Osteocyte (in vitro differentiated cells): ENCODE measurements around the gene C10orf71. TPM values are rescaled to one million over a fixed set of nuclear protein-coding genes. Genes with fewer than 3 reads are reported as not detected.

Experiments used
- DNase-seq: peaks from one replicate; pipeline ENCODE4 v3.0.0; 2021; ENCODE audit warnings: mixed read lengths; ENCODE audit not compliant: unreplicated experiment; ENCODE audit errors: extremely low spot score
- H3K27ac Mint-ChIP-seq: one replicate; pipeline ENCODE4 v1.8.0; 2021; ENCODE audit warnings: mild to moderate bottlenecking, mixed read lengths; ENCODE audit not compliant: unreplicated experiment
- H3K27me3 Mint-ChIP-seq: one replicate; pipeline ENCODE4 v1.8.0; 2021; ENCODE audit warnings: mixed read lengths; ENCODE audit not compliant: unreplicated experiment
- H3K36me3 Mint-ChIP-seq: one replicate; pipeline ENCODE4 v1.8.0; 2021; ENCODE audit warnings: mixed read lengths; ENCODE audit not compliant: unreplicated experiment
- H3K4me1 Mint-ChIP-seq: one replicate; pipeline ENCODE4 v1.8.0; 2021; ENCODE audit warnings: mixed read lengths; ENCODE audit not compliant: unreplicated experiment
- H3K4me3 Mint-ChIP-seq: one replicate; pipeline ENCODE4 v1.8.0; 2021; ENCODE audit warnings: mild to moderate bottlenecking, moderate library complexity, mixed read lengths; ENCODE audit not compliant: unreplicated experiment
- H3K9me3 Mint-ChIP-seq: one replicate; pipeline ENCODE4 v1.8.0; 2021; ENCODE audit warnings: mixed read lengths; ENCODE audit not compliant: unreplicated experiment
- total RNA-seq: library from RNA; stranded (reverse); gene quantifications from 2 replicates; pipeline ENCODE4 v1.2.1, GENCODE V29; 2021
- TF ChIP-seq, protein P1 (sequence below): fragments of 200-600 bp; sonication (generic); IDR thresholded peaks from 2 replicates; pipeline ENCODE4 v1.5.0; 2021; ENCODE audit warnings: antibody characterized with exemption, mild to moderate bottlenecking, moderate library complexity

C10orf71 gene
- total RNA-seq, 1 donor from 2014 or later, result not detected

DNA sequence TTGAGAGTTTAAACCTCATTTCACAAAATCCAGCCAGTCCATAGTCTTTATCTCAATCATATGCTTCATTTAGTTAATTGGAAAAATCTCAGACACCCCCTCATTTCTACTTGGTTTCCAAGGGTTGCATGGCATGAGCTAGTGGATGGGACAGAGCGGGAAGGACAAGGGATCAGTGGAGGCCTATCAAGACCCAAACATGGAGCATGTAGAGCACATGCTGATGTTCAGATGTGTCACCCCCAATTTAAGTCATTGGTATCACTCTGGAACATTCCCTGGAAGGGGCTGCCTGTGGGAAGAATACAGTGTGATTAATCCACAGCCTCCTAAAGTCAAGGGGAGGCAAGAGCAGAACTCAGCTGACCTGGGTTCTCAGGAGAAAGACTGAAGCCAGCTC lies 2.3 kb downstream of the C10orf71 start:
- no peaks in the 10 kb centered on the region for H3K9me3 Mint-ChIP-seq
- no peaks in the 10 kb centered on the region for H3K36me3 Mint-ChIP-seq
- TF ChIP-seq, protein P1, sequence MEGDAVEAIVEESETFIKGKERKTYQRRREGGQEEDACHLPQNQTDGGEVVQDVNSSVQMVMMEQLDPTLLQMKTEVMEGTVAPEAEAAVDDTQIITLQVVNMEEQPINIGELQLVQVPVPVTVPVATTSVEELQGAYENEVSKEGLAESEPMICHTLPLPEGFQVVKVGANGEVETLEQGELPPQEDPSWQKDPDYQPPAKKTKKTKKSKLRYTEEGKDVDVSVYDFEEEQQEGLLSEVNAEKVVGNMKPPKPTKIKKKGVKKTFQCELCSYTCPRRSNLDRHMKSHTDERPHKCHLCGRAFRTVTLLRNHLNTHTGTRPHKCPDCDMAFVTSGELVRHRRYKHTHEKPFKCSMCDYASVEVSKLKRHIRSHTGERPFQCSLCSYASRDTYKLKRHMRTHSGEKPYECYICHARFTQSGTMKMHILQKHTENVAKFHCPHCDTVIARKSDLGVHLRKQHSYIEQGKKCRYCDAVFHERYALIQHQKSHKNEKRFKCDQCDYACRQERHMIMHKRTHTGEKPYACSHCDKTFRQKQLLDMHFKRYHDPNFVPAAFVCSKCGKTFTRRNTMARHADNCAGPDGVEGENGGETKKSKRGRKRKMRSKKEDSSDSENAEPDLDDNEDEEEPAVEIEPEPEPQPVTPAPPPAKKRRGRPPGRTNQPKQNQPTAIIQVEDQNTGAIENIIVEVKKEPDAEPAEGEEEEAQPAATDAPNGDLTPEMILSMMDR, result no peak
- no peak for DNase-seq
- H3K4me1 Mint-ChIP-seq, result peaks cover 12% of the 10 kb centered on the region
- peaks cover 12% of the 10 kb centered on the region for H3K27me3 Mint-ChIP-seq
- H3K27ac Mint-ChIP-seq, result no peak overlapping the region
- H3K4me3 Mint-ChIP-seq, result no peak overlapping the region

DNA sequence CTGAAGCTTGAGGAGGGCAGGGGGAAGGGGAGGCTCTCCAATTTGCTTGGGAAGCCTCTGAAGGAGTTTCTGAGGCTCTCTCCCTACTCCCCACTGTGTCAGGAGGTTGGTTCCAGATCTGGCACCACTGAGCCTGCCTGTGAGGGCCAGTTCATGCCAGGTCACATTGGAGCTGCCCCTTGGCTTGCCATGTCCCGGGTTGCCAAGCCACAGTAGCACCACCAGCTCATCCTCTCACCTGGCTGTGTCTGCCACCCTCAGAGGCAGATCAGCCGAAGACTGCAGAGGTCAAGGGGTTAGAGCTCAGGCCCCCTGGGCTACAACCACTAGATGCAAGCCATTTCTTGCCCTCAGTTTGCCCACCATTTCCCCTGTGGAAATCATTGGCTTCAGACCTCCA lies 3.1 kb downstream of the C10orf71 start:
- no peak for DNase-seq
- Mint-ChIP-seq H3K36me3 (no peaks in the 10 kb centered on the region), H3K27ac (no peak overlapping the region), H3K4me3 (no peak overlapping the region), H3K9me3 (no peaks in the 10 kb centered on the region), H3K4me1 (peaks cover 12% of the 10 kb centered on the region), H3K27me3 (peaks cover 8% of the 10 kb centered on the region)
- TF ChIP-seq, protein P1, result no peak

GRCh38 chr10:49303711-49304110 lies 4.7 kb downstream of the C10orf71 start:
- no peak for DNase-seq
- peaks cover 4% of the 10 kb centered on the region for H3K27me3 Mint-ChIP-seq
- no peaks in the 10 kb centered on the region for H3K9me3 Mint-ChIP-seq
- H3K4me3 Mint-ChIP-seq, result no peak overlapping the region
- no peaks in the 10 kb centered on the region for H3K36me3 Mint-ChIP-seq
- H3K4me1 Mint-ChIP-seq, result peaks cover 5% of the 10 kb centered on the region
- H3K27ac Mint-ChIP-seq, result no peak overlapping the region
- TF ChIP-seq, protein P1, result no peak

DNA sequence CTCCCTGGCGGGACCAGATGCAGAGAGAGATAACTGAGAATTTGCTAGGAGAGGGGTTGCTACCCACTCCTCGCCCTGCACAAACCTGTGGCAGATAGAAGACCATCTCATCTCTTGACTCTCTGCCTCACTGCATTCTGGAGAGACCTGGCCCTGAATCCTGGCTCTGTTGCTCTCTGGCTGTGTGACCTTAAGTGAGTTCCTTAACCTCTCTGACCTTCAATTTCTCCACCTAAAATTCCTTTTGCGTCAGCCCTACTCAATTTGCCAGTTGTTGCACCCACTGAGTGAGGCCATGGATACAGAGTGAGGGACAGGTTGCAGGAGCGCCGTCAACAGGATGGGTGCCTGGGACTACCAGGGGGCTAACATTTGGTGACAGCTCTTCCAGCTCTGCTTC lies 5.2 kb downstream of the C10orf71 start:
- Mint-ChIP-seq H3K4me1 (peaks cover 1% of the 10 kb centered on the region), H3K4me3 (no peak overlapping the region), H3K27me3 (peaks cover 4% of the 10 kb centered on the region), H3K9me3 (no peaks in the 10 kb centered on the region), H3K36me3 (no peaks in the 10 kb centered on the region), H3K27ac (no peak overlapping the region)
- no peak for DNase-seq
- TF ChIP-seq, protein P1, result no peak

DNA sequence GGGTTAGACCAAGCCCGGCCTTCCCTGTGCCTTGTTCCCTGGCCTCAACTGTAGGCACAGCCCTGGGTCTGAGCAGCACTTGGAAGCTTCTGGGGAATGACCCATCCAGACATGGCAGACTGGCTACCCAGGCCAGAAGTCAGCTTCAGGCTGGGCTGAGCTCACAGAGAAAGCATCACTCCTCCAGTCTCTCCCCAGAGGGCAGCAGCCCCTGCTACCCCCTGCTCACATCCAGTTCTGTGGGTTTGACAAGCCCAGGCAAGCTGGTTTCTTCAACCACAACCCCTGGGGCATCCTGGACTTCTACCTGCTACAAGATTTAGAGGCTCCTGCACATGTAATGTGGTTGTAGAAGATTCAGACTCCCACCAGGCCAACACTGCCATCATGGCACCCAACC lies 9.0 kb downstream of the C10orf71 start:
- H3K4me3 Mint-ChIP-seq, result no peak overlapping the region
- H3K27me3 Mint-ChIP-seq, result peaks cover 9% of the 10 kb centered on the region
- H3K36me3 Mint-ChIP-seq, result no peaks in the 10 kb centered on the region
- H3K4me1 Mint-ChIP-seq, result no peaks in the 10 kb centered on the region
- TF ChIP-seq, protein P1, result no peak
- no peak overlapping the region for H3K27ac Mint-ChIP-seq
- H3K9me3 Mint-ChIP-seq, result no peaks in the 10 kb centered on the region
- no peak for DNase-seq
